ENCODE measurements around the gene USP5.

The USP5 gene

GRCh38 chr12:6826734-6827436 lies 25.1 kb upstream of the USP5 start:
- no peak for FAIRE-seq

DNA sequence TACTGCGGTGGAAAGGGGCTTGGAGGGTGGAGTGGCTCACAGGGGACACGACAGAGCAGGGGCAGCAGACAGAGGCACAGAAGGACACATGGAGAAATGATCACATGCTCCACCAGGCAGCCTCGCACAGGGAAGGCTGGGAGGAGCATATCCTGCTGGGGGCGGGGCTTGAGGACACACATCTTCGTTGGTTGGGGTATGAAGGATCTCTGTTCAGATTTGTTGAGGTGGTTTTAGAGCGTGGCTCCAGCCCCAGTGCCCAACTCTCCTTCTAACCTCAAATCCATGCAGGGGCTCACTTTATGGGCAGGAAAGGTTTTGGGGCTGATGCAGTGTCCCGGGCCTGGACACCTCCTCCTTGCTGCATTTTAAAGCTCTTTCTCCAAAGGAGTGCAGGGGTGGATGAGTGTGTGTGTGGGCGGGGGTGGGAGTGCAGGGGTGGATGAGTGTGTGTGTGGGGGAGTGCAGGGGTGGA lies 24.5 kb upstream of the USP5 start:
- peak; percentile 90 for FAIRE-seq

DNA sequence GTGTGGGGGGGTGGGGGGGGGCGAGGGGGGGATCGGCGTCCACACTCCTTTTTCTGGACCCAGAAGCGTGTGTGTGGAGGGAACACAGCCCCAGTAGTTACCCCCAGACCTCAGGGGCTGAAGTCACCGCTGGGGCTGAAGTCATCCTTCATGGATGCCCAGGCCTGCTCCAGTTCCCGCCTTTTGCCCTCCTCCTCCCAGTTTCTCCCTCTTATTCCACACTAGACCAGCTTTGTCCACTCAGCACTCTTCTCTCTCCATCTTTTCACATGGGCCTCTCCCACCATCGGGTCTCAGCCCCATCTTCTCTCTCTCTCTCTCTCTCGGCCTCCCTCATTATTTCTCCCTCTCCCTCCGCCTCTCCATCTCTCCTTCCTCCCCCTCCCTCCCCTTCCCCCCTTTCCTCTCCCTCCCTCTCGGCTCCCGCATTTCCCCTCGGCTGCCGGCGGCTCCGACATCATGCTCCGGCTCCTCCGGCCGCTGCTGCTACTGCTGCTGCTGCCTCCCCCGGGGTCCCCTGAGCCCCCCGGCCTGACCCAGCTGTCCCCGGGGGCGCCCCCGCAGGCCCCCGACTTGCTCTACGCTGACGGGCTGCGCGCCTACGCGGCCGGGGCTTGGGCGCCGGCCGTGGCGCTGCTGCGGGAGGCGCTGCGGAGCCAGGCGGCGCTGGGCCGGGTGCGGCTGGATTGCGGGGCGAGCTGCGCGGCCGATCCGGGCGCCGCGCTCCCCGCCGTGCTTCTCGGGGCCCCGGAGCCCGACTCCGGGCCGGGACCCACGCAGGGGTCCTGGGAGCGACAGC lies 23.8 kb upstream of the USP5 start, which contains the start of gene P3H3:
P3H3 (plus strand) TSS at position 426 of the 799 bp plus-strand sequence; CDS start at position 460, 34 bp downstream.
- no peak for FAIRE-seq

DNA sequence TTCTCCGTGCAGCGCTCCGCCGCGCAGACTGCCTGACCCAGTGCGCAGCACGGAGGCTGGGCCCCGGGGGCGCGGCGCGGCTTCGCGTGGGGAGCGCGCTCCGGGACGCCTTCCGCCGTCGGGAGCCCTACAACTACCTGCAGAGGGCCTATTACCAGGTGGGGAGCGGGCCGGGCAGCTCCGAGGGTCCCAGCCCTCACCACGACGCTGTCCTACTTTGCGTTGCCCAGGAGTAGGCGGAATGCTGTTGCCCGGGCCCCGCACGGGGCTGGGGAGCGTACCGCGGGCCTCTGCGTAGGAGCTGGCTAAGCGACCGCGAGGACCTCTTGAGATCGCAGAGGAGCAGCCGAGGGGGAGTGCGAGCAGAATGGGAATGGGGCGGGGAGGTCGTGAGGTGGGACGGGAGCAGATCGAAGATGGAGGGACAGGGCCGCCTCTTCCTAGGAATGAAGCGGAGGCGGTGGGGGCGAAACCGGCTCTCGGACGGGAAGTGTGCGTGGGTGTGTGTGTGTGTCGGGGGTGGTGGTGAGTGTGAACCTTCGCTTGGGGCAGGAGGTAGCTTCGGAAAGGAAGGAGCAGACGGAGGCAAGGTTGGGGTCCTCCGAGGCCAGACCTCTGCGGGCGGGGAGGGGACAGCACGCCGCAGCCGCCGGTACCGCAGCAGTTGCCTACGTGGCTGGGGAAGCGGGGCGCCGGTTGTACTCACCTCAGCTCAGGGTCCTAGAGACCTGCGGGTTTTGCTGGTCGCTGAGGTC lies 23.0 kb upstream of the USP5 start:
- no peak for FAIRE-seq

- no peak for FAIRE-seq
Observed at GRCh38 chr12:6829536-6830220, 22.3 kb upstream of the USP5 start.

- FAIRE-seq = no peak
Observed at GRCh38 chr12:6830286-6830890, 21.6 kb upstream of the USP5 start.

GRCh38 chr12:6830999-6831398 lies 21.0 kb upstream of the USP5 start:
- no peak for FAIRE-seq

DNA sequence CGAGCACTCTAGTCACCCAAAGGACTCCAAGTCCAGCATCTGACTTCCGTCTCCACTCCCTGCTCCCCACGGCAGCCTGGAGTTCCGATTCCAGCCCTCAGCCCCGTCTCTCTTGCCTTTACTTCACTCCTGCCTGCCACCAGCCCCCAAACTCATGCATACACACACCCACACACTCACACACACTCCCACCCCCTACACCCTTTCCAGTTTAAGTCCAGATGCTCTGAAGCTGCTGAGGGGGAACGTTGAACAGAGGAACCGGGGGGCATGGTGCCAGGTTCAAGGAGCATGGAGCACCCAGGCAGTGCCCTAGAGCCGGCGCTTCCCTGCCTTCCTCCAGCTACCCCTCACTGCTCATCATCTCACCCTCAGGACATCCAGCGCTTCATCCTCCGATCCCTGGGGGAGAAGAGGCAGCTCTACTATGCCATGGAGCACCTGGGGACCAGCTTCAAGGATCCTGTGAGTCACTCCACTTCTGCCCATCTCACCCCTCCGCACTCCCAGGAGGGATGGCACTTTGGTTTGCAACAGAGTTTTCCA lies 20.4 kb upstream of the USP5 start:
- no peak for FAIRE-seq

GRCh38 chr12:6832125-6832524 lies 19.8 kb upstream of the USP5 start:
- no peak for FAIRE-seq

DNA sequence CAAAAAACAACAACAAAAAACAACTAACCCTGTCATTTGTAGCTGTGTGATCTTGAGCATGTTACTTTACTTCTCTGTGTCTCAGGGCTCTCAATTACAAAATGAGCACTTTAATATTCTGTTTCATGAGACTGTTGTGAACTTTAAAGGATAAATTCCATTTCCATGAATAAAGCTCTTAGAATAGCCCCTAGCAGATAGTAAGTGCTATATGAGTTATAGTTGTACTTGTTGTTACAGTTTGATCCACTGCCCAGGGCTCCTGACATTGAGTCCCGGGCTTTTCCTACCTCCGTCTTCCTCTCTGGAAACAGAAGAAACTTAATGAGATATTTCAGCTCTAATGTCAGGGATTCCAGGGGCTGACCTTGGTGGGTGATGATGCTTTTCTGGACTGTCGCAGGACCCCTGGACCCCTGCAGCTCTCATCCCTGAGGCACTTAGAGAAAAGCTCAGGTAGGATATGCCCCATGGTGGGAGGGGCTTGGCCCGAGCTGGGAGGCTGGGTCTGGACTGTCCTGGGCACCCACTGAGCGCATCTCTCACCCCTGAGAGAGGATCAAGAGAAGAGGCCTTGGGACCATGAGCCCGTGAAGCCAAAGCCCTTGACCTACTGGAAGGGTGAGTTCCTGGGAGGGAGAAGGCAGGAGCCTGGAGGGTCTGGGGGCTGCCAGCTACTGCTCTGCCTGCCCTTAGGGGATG lies 18.6 kb upstream of the USP5 start:
- FAIRE-seq = no peak

DNA sequence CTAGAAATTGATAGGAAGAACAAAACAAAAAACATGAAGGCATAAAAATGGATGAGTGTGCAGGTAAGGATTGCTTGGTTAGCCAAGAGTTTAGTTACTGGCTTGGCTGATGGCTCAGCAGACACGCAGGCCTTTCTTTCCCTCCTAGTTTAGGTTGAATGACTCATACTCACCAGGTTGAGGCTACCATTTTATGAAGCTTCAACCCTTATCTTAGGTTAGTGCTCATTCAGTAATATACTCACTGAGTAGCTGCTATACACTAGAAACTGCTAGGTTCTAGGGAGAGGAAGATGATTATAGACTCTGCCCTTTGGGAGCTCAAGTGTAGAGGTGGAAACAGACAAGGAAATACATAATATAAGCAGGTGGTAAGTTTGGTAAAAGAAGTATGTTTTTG lies 17.7 kb upstream of the USP5 start:
- no peak for FAIRE-seq

GRCh38 chr12:6834873-6835272 lies 17.1 kb upstream of the USP5 start:
- FAIRE-seq = no peak

DNA sequence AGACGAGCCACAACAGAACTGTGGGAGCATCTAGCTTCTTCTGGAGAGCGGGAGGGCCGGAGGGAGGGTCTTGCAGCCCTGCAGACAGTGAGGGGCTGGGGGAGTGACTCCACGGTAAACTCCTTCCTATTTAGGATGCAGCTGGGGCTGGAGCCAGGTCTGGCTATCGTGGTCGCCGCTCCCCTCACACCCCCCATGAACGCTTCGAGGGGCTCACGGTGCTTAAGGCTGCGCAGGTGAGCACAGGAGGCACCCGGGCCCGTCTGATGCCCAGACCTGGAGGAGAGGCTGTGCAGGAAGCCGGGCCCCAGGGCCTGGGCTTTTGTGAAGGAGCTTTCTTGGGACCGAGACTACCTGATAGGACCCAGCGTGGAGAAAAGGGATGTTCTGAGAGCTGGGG lies 15.1 kb upstream of the USP5 start:
- FAIRE-seq = no peak

DNA sequence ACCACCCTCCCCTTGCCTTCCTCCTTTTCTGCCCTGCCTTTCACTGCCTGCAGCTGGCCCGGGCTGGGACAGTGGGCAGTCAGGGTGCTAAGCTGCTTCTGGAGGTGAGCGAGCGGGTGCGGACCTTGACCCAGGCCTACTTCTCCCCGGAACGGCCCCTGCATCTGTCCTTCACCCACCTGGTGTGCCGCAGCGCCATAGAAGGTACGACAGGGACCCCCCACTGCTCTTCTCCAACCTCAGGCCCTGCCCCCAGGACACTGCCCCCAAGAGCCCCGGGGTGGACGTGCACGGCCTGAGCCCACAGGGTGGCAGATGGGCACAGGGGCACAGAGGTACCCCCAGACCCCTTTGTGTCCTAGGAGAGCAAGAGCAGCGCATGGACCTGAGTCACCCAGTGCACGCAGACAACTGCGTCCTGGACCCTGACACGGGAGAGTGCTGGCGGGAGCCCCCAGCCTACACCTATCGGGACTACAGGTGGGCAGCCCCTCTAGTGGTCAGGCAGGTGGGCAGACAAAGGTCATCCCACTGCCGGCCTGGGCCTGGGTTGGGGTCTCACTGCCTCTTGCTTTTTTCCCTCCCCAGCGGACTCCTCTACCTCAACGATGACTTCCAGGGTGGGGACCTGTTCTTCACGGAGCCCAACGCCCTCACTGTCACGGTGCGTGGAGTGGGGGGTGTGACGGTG lies 14.4 kb upstream of the USP5 start:
- FAIRE-seq = no peak

DNA sequence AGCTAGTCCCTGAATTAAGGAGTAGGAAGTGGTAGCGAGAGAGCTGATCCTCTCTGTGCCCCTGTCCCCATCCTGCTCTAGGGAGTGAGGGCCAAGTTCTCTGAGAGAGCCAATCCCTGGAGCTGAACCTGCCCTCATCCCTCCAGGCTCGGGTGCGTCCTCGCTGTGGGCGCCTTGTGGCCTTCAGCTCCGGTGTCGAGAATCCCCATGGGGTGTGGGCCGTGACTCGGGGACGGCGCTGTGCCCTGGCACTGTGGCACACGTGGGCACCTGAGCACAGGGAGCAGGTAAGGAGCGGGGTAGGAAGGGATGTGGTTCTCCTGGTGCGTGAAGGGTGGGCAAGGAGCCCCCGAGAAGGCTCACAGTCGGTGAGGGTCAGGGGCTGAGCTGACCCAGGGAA lies 13.1 kb upstream of the USP5 start:
- no peak for FAIRE-seq

DNA sequence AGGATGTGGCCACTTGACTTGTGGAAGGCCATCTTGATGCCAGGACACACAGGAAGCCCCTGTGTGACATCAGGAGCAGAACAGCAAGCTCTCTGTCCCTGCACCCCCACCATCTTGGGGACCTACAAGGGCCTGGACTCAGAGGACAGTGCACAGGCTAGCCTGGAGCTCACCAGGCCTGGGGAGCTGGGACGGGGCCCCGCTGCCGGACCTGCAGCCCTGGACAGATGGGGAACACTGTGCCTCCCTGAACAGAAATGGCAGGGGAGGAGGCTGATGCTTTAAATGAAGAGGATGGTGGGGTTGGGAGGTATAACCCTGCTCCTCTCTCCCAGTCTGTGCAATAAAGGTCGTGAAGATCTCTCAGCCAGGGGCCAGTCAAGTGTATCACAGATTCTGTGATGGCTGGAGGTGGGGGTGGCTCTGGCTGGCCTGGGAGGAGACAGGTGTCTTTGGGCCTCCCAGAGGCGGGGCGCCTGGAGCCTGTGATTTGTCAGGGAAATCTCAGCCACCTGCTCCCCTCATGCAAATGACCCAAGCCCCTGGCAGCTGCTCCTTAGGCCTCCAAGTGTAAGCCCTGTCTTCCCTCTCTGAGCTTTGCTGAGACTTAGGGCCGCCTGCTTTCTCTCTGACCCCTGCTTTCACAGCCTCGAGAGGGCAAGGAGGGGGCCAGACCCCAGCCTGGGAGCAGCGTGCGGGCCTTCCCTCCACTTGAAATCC lies 12.3 kb upstream of the USP5 start:
- FAIRE-seq = no peak

DNA sequence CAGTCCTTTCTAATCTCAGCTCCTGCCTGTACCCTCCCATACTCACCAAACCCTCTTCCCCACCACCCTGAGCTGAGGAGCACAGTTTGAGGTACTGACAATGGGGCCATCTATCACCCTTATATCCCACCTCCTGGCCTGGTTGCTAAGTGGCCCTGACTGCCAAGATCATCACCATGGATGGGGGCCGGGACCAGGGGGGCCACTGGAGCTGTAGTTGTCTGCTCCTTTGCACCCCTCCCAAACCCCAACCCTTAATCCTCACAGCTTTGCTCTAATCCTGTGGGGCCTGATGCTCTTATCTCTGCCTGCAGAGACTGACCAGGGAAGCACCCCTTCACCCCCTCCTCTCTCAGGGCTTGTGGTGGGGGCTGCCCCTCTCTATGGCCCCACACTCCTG lies 11.6 kb upstream of the USP5 start:
- FAIRE-seq = no peak

GRCh38 chr12:6840761-6841515 lies 11.0 kb upstream of the USP5 start, which contains the start of gene GNB3:
Gene GNB3, plus strand, starts transcription at chr12:6840925. Its CDS starts 363 bp downstream, at chr12:6841288.
- FAIRE-seq = no peak

DNA sequence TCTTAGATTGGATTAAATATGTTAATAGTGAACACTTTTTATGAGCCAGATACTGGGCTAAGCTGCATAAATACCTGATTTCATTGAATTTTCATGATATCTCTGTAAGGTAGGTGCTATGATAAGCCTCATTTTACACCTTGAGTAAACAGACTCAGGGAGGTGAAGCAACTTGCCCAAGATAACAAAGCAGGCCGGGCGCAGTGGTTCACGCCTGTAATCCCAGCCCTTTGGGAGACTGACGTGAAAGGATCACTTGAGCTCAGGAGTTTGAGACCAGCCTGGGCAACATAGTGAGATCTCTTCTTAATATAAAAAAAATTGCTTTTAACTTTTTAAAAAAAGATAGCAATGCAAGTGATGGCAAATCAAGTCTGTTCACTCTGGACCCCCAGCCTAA lies 9.9 kb upstream of the USP5 start:
- no peak for FAIRE-seq

Data from TTC549 (cell line).